SK-N-SH treated with all-trans-retinoic acid at 6 μM for 48 hours (cell line): Measurements from ENCODE around the gene PPARD.

Source experiments
- ARNTL ChIP-seq: fragments of 450-650 bp; formaldehyde crosslinking; IDR thresholded peaks from 2 replicates; pipeline ENCODE4 v1.5.0; 2020; ENCODE audit warnings: low read depth, mild to moderate bottlenecking, moderate library complexity, borderline replicate concordance
- ESRRG ChIP-seq: fragments of 250-450 bp; sonication (Bioruptor Pico); IDR thresholded peaks from 2 replicates; pipeline ENCODE4 v1.6.1; 2021; ENCODE audit warnings: mild to moderate bottlenecking
- GLIS3 ChIP-seq: fragments of 250-450 bp; sonication (Bioruptor Pico); IDR thresholded peaks from 2 replicates; pipeline ENCODE4 v1.5.0; 2020; ENCODE audit warnings: mild to moderate bottlenecking, moderate library complexity
- TCF4 ChIP-seq: fragments of 250-450 bp; sonication (Bioruptor Pico); IDR thresholded peaks from 2 replicates; pipeline ENCODE4 v1.8.0; 2021; ENCODE audit warnings: mild to moderate bottlenecking, moderate library complexity, borderline replicate concordance
- ZFP3 ChIP-seq: fragments of 250-450 bp; sonication (Bioruptor Pico); IDR thresholded peaks from 2 replicates; pipeline ENCODE4 v1.5.0; 2020; ENCODE audit warnings: mild to moderate bottlenecking, moderate library complexity
- ZFP30 ChIP-seq: fragments of 450-650 bp; formaldehyde crosslinking; IDR thresholded peaks from 2 replicates; pipeline ENCODE4 v1.5.0; 2022; ENCODE audit warnings: mild to moderate bottlenecking, moderate library complexity
- ZNF565 ChIP-seq: fragments of 450-650 bp; formaldehyde crosslinking; conservative IDR thresholded peaks from 2 replicates; pipeline ENCODE4 v1.5.0; 2020; ENCODE audit warnings: low read depth, mild to moderate bottlenecking, moderate library complexity
- ZNF8 ChIP-seq: fragments of 450-650 bp; formaldehyde crosslinking; IDR thresholded peaks from 2 replicates; pipeline ENCODE4 v1.5.0; 2020; ENCODE audit warnings: mild to moderate bottlenecking, moderate library complexity
- TF ChIP-seq, protein P1 (sequence below): fragments of 250-450 bp; sonication (Bioruptor Pico); IDR thresholded peaks from 2 replicates; pipeline ENCODE4 v1.8.0; 2020; ENCODE audit warnings: mild to moderate bottlenecking, moderate library complexity, borderline replicate concordance
- TF ChIP-seq, protein P2 (sequence below): fragments of 250-450 bp; sonication (Bioruptor Pico); IDR thresholded peaks from 2 replicates; pipeline ENCODE4 v1.5.1; 2020; ENCODE audit warnings: low read depth, mild to moderate bottlenecking, moderate library complexity

DNA sequence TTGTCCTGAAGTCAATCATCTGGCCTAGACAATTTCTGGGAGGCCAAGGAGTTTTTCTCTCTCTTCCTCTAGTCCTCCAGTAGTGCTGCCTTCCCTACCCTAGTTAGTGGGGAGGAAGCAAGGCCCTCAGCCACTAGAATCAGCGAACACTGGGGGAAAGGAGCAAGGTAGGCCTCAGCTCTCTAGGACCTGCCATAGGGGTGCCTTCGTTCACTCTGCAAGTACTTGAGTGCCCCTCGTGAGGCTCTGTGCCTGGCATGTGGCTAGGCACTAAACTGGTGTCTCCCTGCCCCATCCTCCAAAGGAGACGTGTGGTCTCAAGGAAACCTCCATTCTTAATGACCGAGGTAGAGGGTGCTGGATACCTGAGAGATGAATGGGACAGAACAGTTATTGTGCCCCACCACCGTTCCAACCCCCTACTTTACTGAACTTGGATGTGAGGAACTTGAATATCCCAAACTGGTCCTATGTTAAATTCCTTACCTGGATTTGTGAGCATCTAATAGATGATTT lies 43.7 kb upstream of the PPARD start:
- TF ChIP-seq ZNF8 (CRISPR knock-in tag) (no peak), TCF4 (CRISPR knock-in tag) (no peak), ZNF565 (no peak), GLIS3 (no peak), ZFP3 (no peak), ZFP30 (no peak), ARNTL (CRISPR knock-in tag) (no peak), ESRRG (CRISPR knock-in tag) (no peak)
- TF ChIP-seq, protein P1, sequence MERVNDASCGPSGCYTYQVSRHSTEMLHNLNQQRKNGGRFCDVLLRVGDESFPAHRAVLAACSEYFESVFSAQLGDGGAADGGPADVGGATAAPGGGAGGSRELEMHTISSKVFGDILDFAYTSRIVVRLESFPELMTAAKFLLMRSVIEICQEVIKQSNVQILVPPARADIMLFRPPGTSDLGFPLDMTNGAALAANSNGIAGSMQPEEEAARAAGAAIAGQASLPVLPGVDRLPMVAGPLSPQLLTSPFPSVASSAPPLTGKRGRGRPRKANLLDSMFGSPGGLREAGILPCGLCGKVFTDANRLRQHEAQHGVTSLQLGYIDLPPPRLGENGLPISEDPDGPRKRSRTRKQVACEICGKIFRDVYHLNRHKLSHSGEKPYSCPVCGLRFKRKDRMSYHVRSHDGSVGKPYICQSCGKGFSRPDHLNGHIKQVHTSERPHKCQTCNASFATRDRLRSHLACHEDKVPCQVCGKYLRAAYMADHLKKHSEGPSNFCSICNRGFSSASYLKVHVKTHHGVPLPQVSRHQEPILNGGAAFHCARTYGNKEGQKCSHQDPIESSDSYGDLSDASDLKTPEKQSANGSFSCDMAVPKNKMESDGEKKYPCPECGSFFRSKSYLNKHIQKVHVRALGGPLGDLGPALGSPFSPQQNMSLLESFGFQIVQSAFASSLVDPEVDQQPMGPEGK (CRISPR knock-in tag), result no peak
- TF ChIP-seq, protein P2, sequence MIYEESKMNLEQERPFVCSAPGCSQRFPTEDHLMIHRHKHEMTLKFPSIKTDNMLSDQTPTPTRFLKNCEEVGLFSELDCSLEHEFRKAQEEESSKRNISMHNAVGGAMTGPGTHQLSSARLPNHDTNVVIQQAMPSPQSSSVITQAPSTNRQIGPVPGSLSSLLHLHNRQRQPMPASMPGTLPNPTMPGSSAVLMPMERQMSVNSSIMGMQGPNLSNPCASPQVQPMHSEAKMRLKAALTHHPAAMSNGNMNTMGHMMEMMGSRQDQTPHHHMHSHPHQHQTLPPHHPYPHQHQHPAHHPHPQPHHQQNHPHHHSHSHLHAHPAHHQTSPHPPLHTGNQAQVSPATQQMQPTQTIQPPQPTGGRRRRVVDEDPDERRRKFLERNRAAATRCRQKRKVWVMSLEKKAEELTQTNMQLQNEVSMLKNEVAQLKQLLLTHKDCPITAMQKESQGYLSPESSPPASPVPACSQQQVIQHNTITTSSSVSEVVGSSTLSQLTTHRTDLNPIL (CRISPR knock-in tag), result no peak
